Cardiac atrium fibroblast (primary cell): ENCODE data around the gene SLC9A5. TPM values are rescaled to one million over a fixed set of nuclear protein-coding genes. Genes with fewer than 3 reads are reported as not detected.

ENCODE experiments used
- total RNA-seq: library from RNA; depleted of rRNA; stranded (reverse); fragments of >200 nt; gene quantifications from 2 replicates; pipeline ENCODE4 v1.2.3, GENCODE V29; 2015

SLC9A5 gene, protein sequence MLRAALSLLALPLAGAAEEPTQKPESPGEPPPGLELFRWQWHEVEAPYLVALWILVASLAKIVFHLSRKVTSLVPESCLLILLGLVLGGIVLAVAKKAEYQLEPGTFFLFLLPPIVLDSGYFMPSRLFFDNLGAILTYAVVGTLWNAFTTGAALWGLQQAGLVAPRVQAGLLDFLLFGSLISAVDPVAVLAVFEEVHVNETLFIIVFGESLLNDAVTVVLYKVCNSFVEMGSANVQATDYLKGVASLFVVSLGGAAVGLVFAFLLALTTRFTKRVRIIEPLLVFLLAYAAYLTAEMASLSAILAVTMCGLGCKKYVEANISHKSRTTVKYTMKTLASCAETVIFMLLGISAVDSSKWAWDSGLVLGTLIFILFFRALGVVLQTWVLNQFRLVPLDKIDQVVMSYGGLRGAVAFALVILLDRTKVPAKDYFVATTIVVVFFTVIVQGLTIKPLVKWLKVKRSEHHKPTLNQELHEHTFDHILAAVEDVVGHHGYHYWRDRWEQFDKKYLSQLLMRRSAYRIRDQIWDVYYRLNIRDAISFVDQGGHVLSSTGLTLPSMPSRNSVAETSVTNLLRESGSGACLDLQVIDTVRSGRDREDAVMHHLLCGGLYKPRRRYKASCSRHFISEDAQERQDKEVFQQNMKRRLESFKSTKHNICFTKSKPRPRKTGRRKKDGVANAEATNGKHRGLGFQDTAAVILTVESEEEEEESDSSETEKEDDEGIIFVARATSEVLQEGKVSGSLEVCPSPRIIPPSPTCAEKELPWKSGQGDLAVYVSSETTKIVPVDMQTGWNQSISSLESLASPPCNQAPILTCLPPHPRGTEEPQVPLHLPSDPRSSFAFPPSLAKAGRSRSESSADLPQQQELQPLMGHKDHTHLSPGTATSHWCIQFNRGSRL
- total RNA-seq, result 0.18 and 0.32 TPM in 2 replicates

DNA sequence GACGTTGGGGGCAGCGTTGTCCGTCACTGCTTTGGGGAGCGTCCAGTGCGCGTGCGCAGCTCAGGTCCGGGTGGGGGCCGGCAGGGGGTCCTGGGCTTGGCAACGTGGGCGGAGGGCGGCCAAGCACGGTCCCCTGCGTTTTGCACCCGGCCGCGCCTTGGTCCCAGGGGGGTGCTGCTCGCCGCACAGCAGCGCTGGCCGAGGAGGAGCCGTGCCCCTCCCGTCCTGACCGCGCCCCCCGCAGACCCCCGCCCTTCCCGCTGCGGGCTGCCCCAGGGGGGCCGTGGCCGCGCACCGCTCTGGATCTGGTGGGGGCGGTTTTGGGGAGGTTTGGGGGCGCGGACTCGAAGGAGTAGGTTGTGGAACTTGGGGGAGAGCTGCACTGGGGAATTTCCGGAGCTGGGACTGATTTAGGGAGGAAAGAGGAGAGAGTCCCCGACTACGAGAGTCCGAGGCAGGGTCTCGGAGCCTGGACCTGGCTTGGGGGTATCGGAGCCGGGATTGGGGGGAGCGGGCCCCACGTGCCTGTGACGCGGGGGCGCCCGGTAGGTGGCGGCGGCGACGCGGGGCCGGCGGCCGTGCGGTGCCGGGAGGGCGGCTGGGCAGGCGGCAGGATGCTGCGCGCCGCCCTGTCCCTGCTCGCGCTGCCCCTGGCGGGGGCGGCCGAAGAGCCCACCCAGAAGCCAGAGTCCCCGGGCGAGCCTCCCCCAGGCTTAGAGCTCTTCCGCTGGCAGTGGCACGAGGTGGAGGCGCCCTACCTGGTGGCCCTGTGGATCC, at the start of gene SLC9A5:
Gene SLC9A5, plus strand, starts transcription at position 579 of the 777 bp plus-strand sequence. Its CDS starts 36 bp downstream, at position 615.

DNA sequence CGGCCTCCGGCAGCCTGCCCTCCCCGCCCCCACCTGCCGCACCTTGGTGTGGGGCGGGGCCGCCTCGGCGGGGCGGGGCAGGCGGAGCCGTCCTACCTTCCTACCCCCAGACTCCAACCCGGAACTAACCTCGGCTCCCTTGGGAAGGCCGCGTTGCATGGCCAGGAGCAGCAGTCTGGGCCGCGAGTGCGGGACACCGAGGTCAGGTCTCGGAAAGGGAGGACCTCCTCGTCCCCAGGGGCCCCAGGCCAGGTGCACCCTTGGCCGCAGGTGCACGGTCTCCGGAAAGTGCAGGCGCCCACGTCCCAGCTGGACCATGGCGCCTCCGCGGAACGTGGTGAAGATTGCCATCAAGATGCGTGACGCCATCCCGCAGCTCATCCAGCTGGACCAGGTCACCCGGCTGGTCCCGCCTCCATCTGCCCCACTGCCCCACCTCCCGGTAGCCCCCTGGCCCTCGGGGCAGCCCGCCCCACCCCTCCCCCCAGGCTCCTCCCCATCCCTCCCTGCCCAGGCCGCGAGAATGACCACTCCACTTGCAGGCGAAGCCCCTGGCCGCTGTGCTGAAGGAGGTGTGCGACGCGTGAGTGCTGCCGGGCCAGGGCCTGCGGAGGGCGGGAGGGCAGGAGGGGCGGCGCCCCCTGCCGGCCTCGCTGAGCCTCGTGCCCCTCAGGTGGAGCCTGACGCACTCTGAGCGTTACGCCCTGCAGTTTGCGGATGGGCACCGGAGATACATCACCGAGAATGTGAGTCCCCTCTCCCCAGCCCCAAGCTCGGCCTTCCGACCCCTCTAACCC, 49.6 kb upstream of the SLC9A5 start, which contains the start of gene ELMO3:
Gene ELMO3, plus strand, starts transcription at position 121 of the 797 bp plus-strand sequence. Its CDS starts 196 bp downstream, at position 317.

DNA sequence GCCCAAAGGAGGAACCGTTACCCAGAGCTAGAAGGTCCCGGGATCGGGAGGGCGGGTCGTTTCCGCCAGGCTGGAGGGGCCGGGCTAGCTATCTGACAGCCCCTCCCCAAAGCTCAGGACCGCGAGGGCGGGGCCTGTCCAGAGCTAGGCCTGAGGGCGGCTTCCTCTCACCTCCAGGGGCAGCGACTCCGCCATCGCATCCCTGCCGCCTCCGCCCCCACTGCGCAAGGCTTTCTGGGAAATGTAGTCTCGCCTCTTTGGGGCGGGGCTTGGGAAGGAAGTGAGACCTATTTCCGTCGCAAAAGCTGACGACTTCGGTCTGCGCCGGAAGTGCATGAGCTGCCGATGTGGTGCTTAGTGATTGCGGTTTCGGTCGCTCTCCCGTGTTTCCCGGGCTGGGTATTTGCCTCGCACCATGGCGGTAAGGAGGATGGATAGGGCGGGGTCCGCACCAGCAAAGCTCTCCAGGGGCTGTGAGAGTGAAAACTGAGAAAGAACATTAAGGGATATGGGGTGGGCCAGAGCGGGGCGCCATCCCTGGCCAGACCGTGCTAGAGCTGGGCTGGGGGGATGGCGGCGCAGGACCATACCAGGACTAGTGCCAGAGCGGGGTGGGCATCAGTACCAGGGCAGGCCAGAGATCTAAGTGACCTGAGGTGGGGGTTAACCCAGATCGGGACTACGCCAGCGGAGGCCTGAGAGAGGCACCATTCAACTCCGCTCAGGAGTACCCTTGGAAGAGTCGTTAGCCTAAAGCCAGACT, 21.8 kb upstream of the SLC9A5 start, which contains the start of gene TMEM208:
Gene TMEM208, plus strand, starts transcription at position 327 of the 763 bp plus-strand sequence. Its CDS starts 89 bp downstream, at position 416.

DNA sequence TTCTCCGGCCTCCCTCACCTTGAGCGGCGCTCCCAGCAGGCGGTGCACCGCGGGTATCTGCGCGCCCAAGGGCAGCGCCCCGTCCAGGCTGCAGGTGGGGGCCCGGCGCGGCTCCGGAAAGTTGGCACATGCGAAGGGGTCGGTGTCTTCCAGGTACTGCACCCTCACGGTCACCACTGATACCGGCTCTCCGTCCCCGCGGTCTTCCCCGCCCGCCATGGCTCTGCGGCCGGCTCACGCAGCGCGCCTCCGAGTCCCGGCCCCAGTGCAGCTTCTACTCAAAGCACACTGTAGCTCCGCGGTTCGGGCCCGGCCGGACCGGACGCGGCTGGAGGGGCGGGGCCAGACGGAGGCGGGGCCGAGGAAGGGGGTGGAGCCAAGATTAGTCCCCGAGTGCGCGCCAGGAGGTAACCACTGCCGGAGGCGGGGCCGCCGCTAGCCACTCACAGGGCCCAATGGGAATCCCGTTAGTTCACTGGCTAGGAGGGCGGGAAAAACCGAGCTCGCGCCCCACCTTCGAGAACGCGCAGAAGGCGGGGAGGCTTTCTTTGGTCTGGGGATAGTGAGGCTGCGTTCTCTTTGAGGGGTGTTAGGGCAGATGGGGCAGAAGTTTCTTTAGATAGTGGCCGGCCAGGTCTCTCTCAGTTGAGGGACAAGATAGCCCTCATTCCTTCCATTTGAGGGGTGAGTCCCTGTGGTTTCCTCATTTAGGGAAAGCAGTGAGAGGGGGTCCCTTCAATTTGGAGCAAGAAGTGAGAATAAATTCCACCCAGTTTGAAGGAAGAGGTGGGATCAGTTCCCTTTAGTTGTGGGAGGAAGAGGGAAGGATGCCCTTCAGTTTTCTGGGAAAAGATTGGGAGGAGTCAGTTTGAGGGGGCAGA, 1.3 kb upstream of the SLC9A5 start, which contains the start of gene FHOD1:
Gene FHOD1, minus strand, starts transcription at position 290 of the 881 bp plus-strand sequence. Its CDS starts 71 bp downstream, at position 219.

DNA sequence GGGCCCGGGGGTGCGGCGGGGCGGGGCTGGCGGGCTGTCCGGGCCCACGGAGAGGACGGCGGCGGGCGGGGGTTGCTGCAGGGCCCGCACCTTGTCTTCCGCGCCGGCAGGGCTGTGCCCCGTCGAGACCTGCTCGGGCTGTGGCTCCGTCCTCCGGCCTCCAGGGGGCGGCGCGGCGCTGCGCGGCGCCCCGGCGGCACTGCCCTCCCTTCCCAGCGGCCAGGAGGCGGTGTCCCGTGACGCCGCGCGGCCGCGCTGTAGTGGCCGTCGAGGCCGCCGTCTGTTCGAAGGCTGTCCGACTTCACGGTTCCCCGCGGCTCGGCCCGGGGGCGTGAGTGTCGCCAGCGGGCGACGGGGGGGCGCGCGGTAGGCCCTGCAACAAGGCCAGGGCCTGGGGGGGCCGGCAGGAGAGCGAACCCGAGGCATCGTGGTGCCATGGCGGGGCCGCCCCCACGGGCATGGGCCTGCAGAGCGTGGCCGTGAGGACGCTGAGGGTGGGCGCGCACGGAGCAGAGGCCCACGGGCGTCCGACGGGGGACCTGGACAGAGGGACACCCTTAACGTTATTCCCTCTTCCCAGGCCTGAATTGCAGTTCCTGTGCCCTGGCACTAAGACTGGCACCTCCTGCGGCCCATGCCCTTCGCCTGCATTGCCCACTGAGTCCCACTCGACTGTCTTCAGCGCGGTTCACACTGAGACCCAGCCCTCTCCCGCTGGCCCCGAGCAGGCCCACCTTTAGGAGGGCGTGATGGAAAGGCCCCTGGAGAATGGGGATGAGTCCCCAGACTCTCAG, 30.7 kb downstream of the SLC9A5 start, which contains the start of gene PLEKHG4:
Gene PLEKHG4, plus strand, starts transcription at position 237 of the 794 bp plus-strand sequence. Its CDS starts 513 bp downstream, at position 750.

Other genes starting within 250 kb of the SLC9A5 start
- 35.7 and 36.1 TPM in 2 replicates for gene CBFB, start 219.8 kb upstream of the SLC9A5 start, total RNA-seq
- gene PHAF1, start 139.0 kb upstream of the SLC9A5 start, total RNA-seq, result 11.6 and 13.3 TPM in 2 replicates
- 44.9 and 54.3 TPM in 2 replicates for gene B3GNT9, start 98.0 kb upstream of the SLC9A5 start, total RNA-seq
- 26.9 and 33.2 TPM in 2 replicates for gene TRADD, start 89.1 kb upstream of the SLC9A5 start, total RNA-seq
- 16.8 and 31.1 TPM in 2 replicates for gene FBXL8, start 89.0 kb upstream of the SLC9A5 start, total RNA-seq
- 5.8 and 18.1 TPM in 2 replicates for gene HSF4, start 84.2 kb upstream of the SLC9A5 start, total RNA-seq
- 37.5 and 51.4 TPM in 2 replicates for gene NOL3, start 78.4 kb upstream of the SLC9A5 start, total RNA-seq
- 17.5 and 17.8 TPM in 2 replicates for gene MATCAP1, start 65.0 kb upstream of the SLC9A5 start, total RNA-seq
- gene EXOC3L1, start 58.8 kb upstream of the SLC9A5 start, total RNA-seq, result 0.54 and 1.6 TPM in 2 replicates
- gene E2F4, start 56.8 kb upstream of the SLC9A5 start, total RNA-seq, result 50.9 and 63.4 TPM in 2 replicates
- 0.36 and 0.49 TPM in 2 replicates for gene ELMO3, start 49.8 kb upstream of the SLC9A5 start, total RNA-seq
- gene TMEM208, start 21.8 kb upstream of the SLC9A5 start, total RNA-seq, result 40.3 and 49.1 TPM in 2 replicates
- 13.6 and 19.0 TPM in 2 replicates for gene FHOD1, start 1.5 kb upstream of the SLC9A5 start, total RNA-seq
- gene PLEKHG4, start 30.6 kb downstream of the SLC9A5 start, total RNA-seq, result 2.0 and 3.4 TPM in 2 replicates
- not detected in 2 replicates for gene KCTD19, start 77.8 kb downstream of the SLC9A5 start, total RNA-seq
- gene LRRC36, start 77.8 kb downstream of the SLC9A5 start, total RNA-seq, result not detected in 2 replicates
- not detected in 2 replicates for gene TPPP3, start 144.5 kb downstream of the SLC9A5 start, total RNA-seq
- gene ZDHHC1, start 167.5 kb downstream of the SLC9A5 start, total RNA-seq, result 7.5 and 9.2 TPM in 2 replicates
- 0.18 and 0.49 TPM in 2 replicates for gene HSD11B2, start 182.1 kb downstream of the SLC9A5 start, total RNA-seq
- 114 and 144 TPM in 2 replicates for gene ATP6V0D1, start 232.2 kb downstream of the SLC9A5 start, total RNA-seq
- gene AGRP, start 234.6 kb downstream of the SLC9A5 start, total RNA-seq, result not detected in 2 replicates